GM19372 (cell line): ENCODE data around the gene CCDC124.

Experiments
- ATAC-seq: cut with Tn5 transposase; IDR thresholded peaks from one replicate; pipeline ENCODE4 v1.9.1; 2021; ENCODE audit warnings: mild to moderate bottlenecking, low read depth, moderate library complexity; ENCODE audit not compliant: unreplicated experiment

CCDC124 gene

DNA sequence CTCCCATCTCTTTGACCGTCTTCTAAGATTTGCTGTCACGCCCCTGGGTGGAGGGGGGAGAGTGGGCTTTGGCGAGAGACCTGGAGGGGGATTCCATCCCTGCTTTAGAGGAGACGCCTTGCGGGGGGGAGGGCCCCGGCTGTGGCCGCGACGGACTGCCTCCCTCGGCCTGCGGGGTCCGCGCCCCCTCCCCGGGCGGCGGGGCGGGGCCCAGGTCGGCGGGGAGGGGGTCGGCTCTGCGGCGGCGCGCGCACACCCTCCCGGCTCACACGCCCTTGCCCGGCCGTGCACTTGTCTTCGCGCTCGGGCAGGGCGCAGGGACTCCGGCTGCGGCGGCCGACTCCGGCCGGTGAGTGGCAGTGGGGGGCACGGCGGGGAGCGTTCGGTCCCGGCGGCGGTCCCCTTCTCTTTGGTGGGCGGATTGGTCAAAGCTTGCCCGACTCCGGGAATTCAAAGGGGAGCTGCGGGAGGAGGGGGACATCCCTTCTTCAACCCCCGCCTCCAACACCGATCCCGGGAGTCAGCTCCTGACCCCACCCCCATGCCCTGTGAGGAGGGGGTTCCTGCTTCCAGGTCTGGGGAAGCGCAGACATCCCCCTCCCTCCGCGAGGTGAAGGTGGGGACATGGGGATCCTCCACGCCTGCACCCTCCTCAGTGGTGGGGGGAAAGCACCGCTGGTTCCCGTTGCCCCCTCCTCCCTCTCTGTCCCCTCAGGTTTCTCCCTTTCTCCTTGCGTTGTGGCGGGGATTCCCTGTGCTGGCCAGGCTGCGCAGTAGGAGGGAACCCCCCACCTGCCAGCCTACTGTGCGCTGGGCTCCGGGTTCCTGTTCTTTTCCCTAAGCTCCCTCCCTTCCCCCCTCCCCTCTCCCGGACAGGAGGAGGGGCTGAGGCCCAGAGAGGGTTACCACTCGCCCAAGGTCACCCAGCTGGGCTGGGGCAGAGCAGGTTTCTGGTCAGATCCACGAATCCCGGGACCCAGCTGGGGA lies 19.5 kb downstream of the CCDC124 start:
- ATAC-seq, result no peak

GRCh38 chr19:17953316-17953801 lies 20.5 kb downstream of the CCDC124 start:
- no peak for ATAC-seq

GRCh38 chr19:17953869-17954268 lies 21.1 kb downstream of the CCDC124 start:
- ATAC-seq, result no peak

GRCh38 chr19:17954401-17954800 lies 21.6 kb downstream of the CCDC124 start:
- ATAC-seq, result no peak

- no peak for ATAC-seq
Measured at GRCh38 chr19:17957149-17957849, 24.5 kb downstream of the CCDC124 start.

DNA sequence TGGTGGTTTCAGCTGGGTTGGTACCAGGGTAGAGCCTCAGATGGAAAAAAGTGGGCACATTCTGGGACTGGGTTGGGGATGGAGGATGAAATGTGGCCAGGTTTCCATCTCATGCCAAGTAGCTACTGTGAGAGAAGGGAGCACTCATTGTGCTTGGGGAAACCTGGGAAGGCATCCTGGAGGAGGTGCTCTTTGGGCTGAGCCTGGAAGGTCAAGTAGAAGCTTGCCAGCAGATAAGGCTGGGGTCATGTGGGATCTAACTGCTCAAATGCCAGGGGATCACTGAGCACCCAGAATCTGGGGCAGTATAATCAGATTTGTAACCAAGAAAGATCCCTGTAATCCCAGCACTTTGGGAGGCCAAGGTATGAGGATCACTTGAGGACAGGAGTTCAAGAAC lies 25.1 kb downstream of the CCDC124 start:
- ATAC-seq, result no peak

GRCh38 chr19:17963936-17964691 lies 31.3 kb downstream of the CCDC124 start:
- no peak for ATAC-seq

GRCh38 chr19:17965370-17966128 lies 32.7 kb downstream of the CCDC124 start:
- no peak for ATAC-seq

DNA sequence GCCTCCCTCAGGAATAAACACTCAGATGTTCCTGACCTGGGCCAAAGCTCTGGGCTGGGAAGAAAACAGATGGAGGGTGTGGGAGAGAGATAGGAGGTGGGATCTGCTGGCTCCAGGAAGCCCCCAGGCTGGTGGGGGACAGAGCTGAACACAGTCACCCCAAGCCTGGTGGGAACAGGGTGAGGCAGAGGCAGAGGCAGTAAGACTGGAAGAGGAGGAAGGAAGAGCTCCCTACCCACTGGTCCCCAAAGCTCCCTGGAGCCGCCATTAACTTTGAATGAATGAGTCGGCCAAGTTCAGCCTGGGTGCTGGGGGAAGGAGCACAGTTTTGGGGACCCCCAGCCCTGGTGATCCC lies 33.3 kb downstream of the CCDC124 start:
- ATAC-seq, result no peak

- ATAC-seq, result no peak
Measured at GRCh38 chr19:17966550-17967256, 33.9 kb downstream of the CCDC124 start, which contains the start of gene KCNN1. Gene KCNN1, plus strand, starts transcription at chr19:17967107. Its CDS starts 6,782 bp downstream, at chr19:17973889.

DNA sequence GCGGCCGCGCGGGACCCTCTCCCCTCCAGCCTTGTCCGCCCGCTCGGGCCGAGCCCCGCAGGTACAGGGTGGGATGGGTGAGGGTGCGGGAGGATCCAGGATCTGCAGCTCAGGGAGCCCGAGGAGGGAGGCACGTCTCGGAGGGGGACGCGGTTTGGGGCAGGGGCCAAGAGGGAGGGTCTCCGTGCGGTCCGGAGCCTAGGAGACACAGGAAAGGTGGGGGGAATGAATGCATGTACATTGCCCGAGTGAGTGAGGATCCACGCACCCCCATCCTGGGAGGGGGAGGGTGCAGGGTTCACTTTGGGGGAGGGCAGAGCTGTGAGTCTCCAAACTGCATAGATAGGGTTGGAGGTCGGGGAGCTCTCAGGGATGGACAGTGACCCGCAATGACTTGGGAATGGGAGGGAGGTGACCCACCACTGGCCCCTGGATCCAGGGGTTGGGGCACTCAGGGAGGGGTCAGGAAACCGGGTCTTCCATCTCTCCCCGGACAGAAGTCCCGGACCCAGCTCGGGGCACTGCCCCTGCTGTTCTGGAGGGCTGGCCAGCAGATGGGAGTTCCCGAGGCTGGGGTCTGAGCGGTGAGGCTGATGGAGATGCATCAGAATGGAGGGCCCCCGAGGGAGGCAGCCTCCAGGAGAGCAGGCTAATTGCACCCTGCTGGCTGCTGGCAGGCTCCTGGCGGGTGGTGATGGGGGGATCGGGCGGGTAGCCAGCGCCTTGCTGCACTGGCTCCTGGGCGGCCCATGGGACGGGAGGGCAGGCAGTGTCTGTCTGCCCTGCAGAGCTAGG lies 34.6 kb downstream of the CCDC124 start:
- no peak for ATAC-seq

GRCh38 chr19:17968362-17968761 lies 35.5 kb downstream of the CCDC124 start:
- no peak for ATAC-seq

- ATAC-seq, result no peak
Measured at GRCh38 chr19:17969096-17969792, 36.4 kb downstream of the CCDC124 start.

- no peak for ATAC-seq
Measured at GRCh38 chr19:17972230-17972629, 39.4 kb downstream of the CCDC124 start.

GRCh38 chr19:17973759-17974158 lies 40.9 kb downstream of the CCDC124 start:
- ATAC-seq, result no peak

- ATAC-seq, result no peak
Measured at GRCh38 chr19:17974551-17974950, 41.7 kb downstream of the CCDC124 start.

- no peak for ATAC-seq
Measured at GRCh38 chr19:17975032-17975431, 42.2 kb downstream of the CCDC124 start.

GRCh38 chr19:17977021-17977420 lies 44.2 kb downstream of the CCDC124 start:
- ATAC-seq, result no peak
